Stomach (tissue), 9 donors: Measurements from ENCODE around the gene TOMM40. TPM values are rescaled to one million over a fixed set of nuclear protein-coding genes. Genes with fewer than 3 reads are reported as not detected.

Source experiments
- DNase-seq, 2 donors: peaks; one replicate each; pipeline versions ENCODE4 v3.0.0 to v3.0.0-alpha.2; 2013 to 2019
- H3K27ac ChIP-seq, 5 donors: fragments of 200-600 bp in 4 of 5; sonication (generic) in 4 of 5; one replicate each; pipeline ENCODE4 v1.5.1; 2013 to 2019; ENCODE audit warnings: mild to moderate bottlenecking in 1 of 5, moderate library complexity in 1 of 5
- H3K27me3 ChIP-seq, 3 donors: fragments of 200-600 bp; sonication (generic); one replicate each; pipeline ENCODE4 v1.5.1; 2017 to 2019; ENCODE audit warnings: mixed run types in 1 of 3
- H3K36me3 ChIP-seq, 4 donors: fragments of 200-600 bp; sonication (generic); 1 replicate in 3 of 4; 2 replicates in 1 of 4; pipeline ENCODE4 v1.5.1; 2016 to 2019
- H3K4me1 ChIP-seq, 4 donors: fragments of 200-600 bp; sonication (generic); one replicate each; pipeline ENCODE4 v1.5.1; 2016 to 2019
- H3K4me3 ChIP-seq, 4 donors: fragments of 200-600 bp; sonication (generic) in 3 of 4; one replicate each; pipeline ENCODE4 v1.5.1; 2016 to 2019; ENCODE audit warnings: mild to moderate bottlenecking in 1 of 4
- H3K9me3 ChIP-seq, 4 donors: fragments of 200-600 bp; sonication (generic); one replicate each; pipeline ENCODE4 v1.5.1; 2016 to 2019
- CTCF ChIP-seq, 7 experiments: fragments of 450-650 bp in 4 of 7; fragments of 200-600 bp in 3 of 7; sonication (generic) in 3 of 7; IDR thresholded peaks; one replicate each; pipeline ENCODE4 v1.5.1; 2016 to 2019; ENCODE audit warnings: antibody characterized with exemption in 7 of 7, control low read depth in 2 of 7, mild to moderate bottlenecking in 1 of 7
- EP300 ChIP-seq: sonication (generic); formaldehyde crosslinking; IDR thresholded peaks from one replicate; pipeline ENCODE4 v1.6.1; 2017; ENCODE audit warnings: antibody characterized with exemption
- POLR2A ChIP-seq, 4 donors: fragments of 450-650 bp; IDR thresholded peaks; one replicate each; pipeline ENCODE4 v1.6.1; 2016; ENCODE audit warnings: antibody characterized with exemption in 4 of 4, control low read depth in 2 of 4, mild to moderate bottlenecking in 1 of 4, moderate library complexity in 1 of 4
- POLR2AphosphoS5 ChIP-seq, 3 donors: sonication (generic); formaldehyde crosslinking; IDR thresholded peaks; one replicate each; pipeline ENCODE4 v1.6.1; 2016; ENCODE audit warnings: antibody characterized with exemption in 3 of 3
- WGBS, 5 donors: extraction: QIAGEN DNeasy Blood & Tissue Kit in 3 of 5; methylation state at CpG; one replicate each; pipeline versions ENCODE4 v1.1.5 to v1.1.7; 2013 to 2018; 5-methylcytosine and 5-hydroxymethylcytosine counted together
- intact Hi-C: fragments of 100-400 bp; cut with DNase I; formaldehyde crosslinking; loops from one replicate; pipeline ENCODE4 v1.15.1; 2023; ENCODE audit warnings: low total_unique reads
- polyA plus RNA-seq, 3 donors: library from polyadenylated mRNA; stranded (reverse); fragments of 200-250 nt; gene quantifications; one replicate each; pipeline ENCODE4 v1.2.3, GENCODE V29; 2013
- total RNA-seq, 5 donors: library from RNA; depleted of rRNA; stranded (reverse); fragments of >200 nt; gene quantifications; one replicate each; pipeline versions ENCODE4 v1.1.0 to v1.2.3, GENCODE V29; 2014 to 2016
- donor health status: healthy with polysubstance abuse.
- donor health status: Bipolar disorder and iron deficiency.
- donor health status: healthy.

TOMM40 gene
- total and polyA plus RNA-seq, 8 donors = 7.1 to 100 (median 25.5) TPM

GRCh38 chr19:44949550-44949949, 58.5 kb downstream of the TOMM40 start:
- Histone ChIP-seq H3K4me1 (peaks cover 8 to 30% (median 25%) of the 10 kb centered on the region in 4 donors), H3K4me3 (no peak overlapping the region), H3K9me3 (no peaks in the 10 kb centered on the region), H3K36me3 (peaks cover 0 to 17% (median 17%) of the 10 kb centered on the region in 4 donors), H3K27ac (no peak overlapping the region), H3K27me3 (no peaks in the 10 kb centered on the region)
- DNase-seq = no peak
- intact Hi-C loops = loop anchor here (5.0 kb wide), 1 partner anchor 47 kb away; no protein-coding TSS in a partner anchor
- no peak for TF ChIP-seq POLR2AphosphoS5 (IDR thresholded peaks at IDR 0.05)
- TF ChIP-seq POLR2A (IDR thresholded peaks at IDR 0.05) = no peak
- no peak for TF ChIP-seq EP300
- no peak for TF ChIP-seq CTCF (IDR thresholded peaks at IDR 0.05)
- WGBS, 5 donors = 75 to 96% (median 81%) methylated on average over 9 of the region's 9 CpGs

- Histone ChIP-seq H3K36me3 (peaks cover 0 to 17% (median 17%) of the 10 kb centered on the region in 4 donors), H3K4me3 (no peak overlapping the region), H3K4me1 (peaks cover 16 to 38% (median 36%) of the 10 kb centered on the region in 4 donors), H3K27ac (peak overlapping the region in 3 of 5 donors; percentile 10 to 34 (median 27)), H3K9me3 (no peaks in the 10 kb centered on the region), H3K27me3 (no peaks in the 10 kb centered on the region)
- intact Hi-C loops = no loop called here
- 38 to 56% (median 41%) methylated on average over 13 of the region's 13 CpGs for WGBS, 5 donors
- peak; percentile 67 to 90 for DNase-seq
- TF ChIP-seq CTCF (IDR thresholded peaks at IDR 0.05) (peak in 5 of 7 experiments; percentile 64 to 97 (median 83)), EP300 (no peak)
Observed at GRCh38 chr19:44951179-44952159, 60.4 kb downstream of the TOMM40 start.

Other genes with a start within 250 kb of the TOMM40 start
- gene PVR, start 247.3 kb upstream of the TOMM40 start, total RNA-seq = 10 to 100 TPM; 33.2 to 80.8 (median 39.1) TPM
- gene PVR, start 247.3 kb upstream of the TOMM40 start, polyA plus RNA-seq = 10 to 100 TPM in 1 of 3 donors, 1 to 10 TPM in 2; 4.9 to 15.8 (median 10.0) TPM
- 10 to 100 TPM in 1 of 5 donors, 1 to 10 TPM in 3, under 1 TPM in 1; 0.58 to 17.0 (median 2.9) TPM for gene CEACAM19, start 219.8 kb upstream of the TOMM40 start, total RNA-seq
- gene CEACAM19, start 219.8 kb upstream of the TOMM40 start, polyA plus RNA-seq = 1 to 10 TPM; 2.0 to 6.4 (median 2.3) TPM
- not detected for gene CEACAM16, start 192.1 kb upstream of the TOMM40 start, total RNA-seq
- not detected for gene CEACAM16, start 192.1 kb upstream of the TOMM40 start, polyA plus RNA-seq
- 100 to 1,000 TPM in 3 of 5 donors, 10 to 100 TPM in 1, 1 to 10 TPM in 1; 4.4 to 322 (median 139) TPM for gene BCL3, start 142.5 kb upstream of the TOMM40 start, total RNA-seq
- gene BCL3, start 142.5 kb upstream of the TOMM40 start, polyA plus RNA-seq = 10 to 100 TPM; 53.5 to 94.1 (median 65.5) TPM
- 100 to 1,000 TPM in 1 of 5 donors, 10 to 100 TPM in 4; 13.2 to 178 (median 57.2) TPM for gene CBLC, start 113.4 kb upstream of the TOMM40 start, total RNA-seq
- gene CBLC, start 113.4 kb upstream of the TOMM40 start, polyA plus RNA-seq = 10 to 100 TPM; 23.3 to 50.9 (median 27.4) TPM
- 100 to 1,000 TPM in 2 of 5 donors, 10 to 100 TPM in 3; 31.9 to 265 (median 76.8) TPM for gene BCAM, start 82.2 kb upstream of the TOMM40 start, total RNA-seq
- gene BCAM, start 82.2 kb upstream of the TOMM40 start, polyA plus RNA-seq = 10 to 100 TPM in 2 of 3 donors, 1 to 10 TPM in 1; 7.3 to 38.7 (median 20.5) TPM
- gene NECTIN2, start 45.0 kb upstream of the TOMM40 start, total RNA-seq = 100 to 1,000 TPM in 3 of 5 donors, 10 to 100 TPM in 1, 1 to 10 TPM in 1; 1.8 to 160 (median 101) TPM
- gene NECTIN2, start 45.0 kb upstream of the TOMM40 start, polyA plus RNA-seq = 10 to 100 TPM; 44.0 to 90.6 (median 47.2) TPM
- 100 to 1,000 TPM in 3 of 5 donors, 10 to 100 TPM in 2; 13.4 to 485 (median 235) TPM for gene APOE, start 14.5 kb downstream of the TOMM40 start, total RNA-seq
- gene APOE, start 14.5 kb downstream of the TOMM40 start, polyA plus RNA-seq = 100 to 1,000 TPM in 1 of 3 donors, 10 to 100 TPM in 2; 35.1 to 166 (median 72.2) TPM
- gene APOC1, start 23.4 kb downstream of the TOMM40 start, total RNA-seq = 10 to 100 TPM in 1 of 5 donors, 1 to 10 TPM in 2, not detected in 2; 5.4 to 70.6 (median 5.7) TPM
- 10 to 100 TPM; 13.3 to 68.3 (median 21.9) TPM for gene APOC1, start 23.4 kb downstream of the TOMM40 start, polyA plus RNA-seq
- not detected for gene APOC4, start 51.0 kb downstream of the TOMM40 start, total RNA-seq
- gene APOC4, start 51.0 kb downstream of the TOMM40 start, polyA plus RNA-seq = under 1 TPM in 1 of 3 donors, not detected in 2; 0.33 TPM
- 10 to 100 TPM in 1 of 5 donors, not detected in 4; 16.8 TPM for gene APOC2, start 54.8 kb downstream of the TOMM40 start, total RNA-seq
- gene APOC2, start 54.8 kb downstream of the TOMM40 start, polyA plus RNA-seq = 1 to 10 TPM in 1 of 3 donors, under 1 TPM in 1, not detected in 1; 0.75 to 2.5 TPM
- gene CLPTM1, start 64.1 kb downstream of the TOMM40 start, total RNA-seq = 100 to 1,000 TPM in 2 of 5 donors, 10 to 100 TPM in 3; 39.3 to 152 (median 86.6) TPM
- 10 to 100 TPM; 43.4 to 73.3 (median 60.1) TPM for gene CLPTM1, start 64.1 kb downstream of the TOMM40 start, polyA plus RNA-seq
- 10 to 100 TPM in 2 of 5 donors, 1 to 10 TPM in 2, not detected in 1; 3.2 to 33.5 (median 10.2) TPM for gene RELB, start 110.2 kb downstream of the TOMM40 start, total RNA-seq
- gene RELB, start 110.2 kb downstream of the TOMM40 start, polyA plus RNA-seq = 10 to 100 TPM in 2 of 3 donors, 1 to 10 TPM in 1; 9.8 to 27.0 (median 14.9) TPM
- 100 to 1,000 TPM in 3 of 5 donors, 10 to 100 TPM in 2; 27.0 to 491 (median 274) TPM for gene CLASRP, start 147.8 kb downstream of the TOMM40 start, total RNA-seq
- 100 to 1,000 TPM in 1 of 3 donors, 10 to 100 TPM in 2; 47.7 to 131 (median 86.6) TPM for gene CLASRP, start 147.8 kb downstream of the TOMM40 start, polyA plus RNA-seq
- 10 to 100 TPM in 2 of 5 donors, 1 to 10 TPM in 1, under 1 TPM in 1, not detected in 1; 0.45 to 13.4 (median 7.4) TPM for gene ZNF296, start 185.2 kb downstream of the TOMM40 start, total RNA-seq
- 1 to 10 TPM; 2.7 to 7.0 (median 5.0) TPM for gene ZNF296, start 185.2 kb downstream of the TOMM40 start, polyA plus RNA-seq
- gene GEMIN7, start 188.0 kb downstream of the TOMM40 start, total RNA-seq = 100 to 1,000 TPM in 1 of 5 donors, 10 to 100 TPM in 2, 1 to 10 TPM in 2; 1.8 to 107 (median 11.2) TPM
- gene GEMIN7, start 188.0 kb downstream of the TOMM40 start, polyA plus RNA-seq = 10 to 100 TPM; 28.2 to 44.3 (median 36.0) TPM
- gene PPP1R37, start 201.9 kb downstream of the TOMM40 start, total RNA-seq = 100 to 1,000 TPM in 1 of 5 donors, 10 to 100 TPM in 4; 25.7 to 268 (median 55.4) TPM
- 10 to 100 TPM; 32.4 to 95.8 (median 39.7) TPM for gene PPP1R37, start 201.9 kb downstream of the TOMM40 start, polyA plus RNA-seq